ENCODE data around the gene AKR1D1.

DNA sequence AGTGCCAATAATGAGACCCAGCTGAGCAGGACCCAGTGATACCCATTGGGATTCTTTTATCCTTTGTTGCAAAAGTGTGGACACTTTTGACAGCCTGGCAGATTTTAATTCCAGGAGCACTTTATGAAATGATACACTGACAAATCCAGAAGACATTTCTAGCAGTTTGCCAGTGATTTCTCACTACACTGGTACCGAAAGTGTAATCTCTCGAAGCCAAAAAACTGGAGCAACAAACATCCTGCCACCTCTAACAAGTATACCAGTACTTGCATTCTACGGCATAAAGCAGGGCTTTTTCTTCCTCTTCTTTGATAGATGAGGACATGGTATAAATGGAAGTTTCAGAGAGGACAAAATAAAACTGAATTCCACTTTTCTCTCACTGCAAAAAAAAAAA, 28.4 kb upstream of the AKR1D1 start:
- TF ChIP-seq, protein P1, sequence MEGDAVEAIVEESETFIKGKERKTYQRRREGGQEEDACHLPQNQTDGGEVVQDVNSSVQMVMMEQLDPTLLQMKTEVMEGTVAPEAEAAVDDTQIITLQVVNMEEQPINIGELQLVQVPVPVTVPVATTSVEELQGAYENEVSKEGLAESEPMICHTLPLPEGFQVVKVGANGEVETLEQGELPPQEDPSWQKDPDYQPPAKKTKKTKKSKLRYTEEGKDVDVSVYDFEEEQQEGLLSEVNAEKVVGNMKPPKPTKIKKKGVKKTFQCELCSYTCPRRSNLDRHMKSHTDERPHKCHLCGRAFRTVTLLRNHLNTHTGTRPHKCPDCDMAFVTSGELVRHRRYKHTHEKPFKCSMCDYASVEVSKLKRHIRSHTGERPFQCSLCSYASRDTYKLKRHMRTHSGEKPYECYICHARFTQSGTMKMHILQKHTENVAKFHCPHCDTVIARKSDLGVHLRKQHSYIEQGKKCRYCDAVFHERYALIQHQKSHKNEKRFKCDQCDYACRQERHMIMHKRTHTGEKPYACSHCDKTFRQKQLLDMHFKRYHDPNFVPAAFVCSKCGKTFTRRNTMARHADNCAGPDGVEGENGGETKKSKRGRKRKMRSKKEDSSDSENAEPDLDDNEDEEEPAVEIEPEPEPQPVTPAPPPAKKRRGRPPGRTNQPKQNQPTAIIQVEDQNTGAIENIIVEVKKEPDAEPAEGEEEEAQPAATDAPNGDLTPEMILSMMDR (conservative IDR thresholded peaks at IDR 0.05; ENCODE audit: low read length): no peak
- no peak for TF ChIP-seq EZH2phosphoT487 (IDR thresholded peaks at IDR 0.05; ENCODE audit: borderline replicate concordance, low read depth, low read length)
